Osteocyte (in vitro differentiated cells): ENCODE results near the gene TCEAL9. TPM values are rescaled to one million over a fixed set of nuclear protein-coding genes. Genes with fewer than 3 reads are reported as not detected.

ENCODE experiments used
- DNase-seq: peaks from one replicate; pipeline ENCODE4 v3.0.0; 2021; ENCODE audit warnings: mixed read lengths; ENCODE audit not compliant: unreplicated experiment; ENCODE audit errors: extremely low spot score
- H3K27ac Mint-ChIP-seq: one replicate; pipeline ENCODE4 v1.8.0; 2021; ENCODE audit warnings: mild to moderate bottlenecking, mixed read lengths; ENCODE audit not compliant: unreplicated experiment
- H3K27me3 Mint-ChIP-seq: one replicate; pipeline ENCODE4 v1.8.0; 2021; ENCODE audit warnings: mixed read lengths; ENCODE audit not compliant: unreplicated experiment
- H3K36me3 Mint-ChIP-seq: one replicate; pipeline ENCODE4 v1.8.0; 2021; ENCODE audit warnings: mixed read lengths; ENCODE audit not compliant: unreplicated experiment
- H3K4me1 Mint-ChIP-seq: one replicate; pipeline ENCODE4 v1.8.0; 2021; ENCODE audit warnings: mixed read lengths; ENCODE audit not compliant: unreplicated experiment
- H3K4me3 Mint-ChIP-seq: one replicate; pipeline ENCODE4 v1.8.0; 2021; ENCODE audit warnings: mild to moderate bottlenecking, moderate library complexity, mixed read lengths; ENCODE audit not compliant: unreplicated experiment
- H3K9me3 Mint-ChIP-seq: one replicate; pipeline ENCODE4 v1.8.0; 2021; ENCODE audit warnings: mixed read lengths; ENCODE audit not compliant: unreplicated experiment
- CTCF ChIP-seq: fragments of 200-600 bp; sonication (generic); IDR thresholded peaks from 2 replicates; pipeline ENCODE4 v1.5.0; 2021; ENCODE audit warnings: antibody characterized with exemption, mild to moderate bottlenecking, moderate library complexity
- total RNA-seq: library from RNA; stranded (reverse); gene quantifications from 2 replicates; pipeline ENCODE4 v1.2.1, GENCODE V29; 2021

The TCEAL9 gene
- total RNA-seq, 1 donor from 2014 or later: 90.1 TPM

- H3K27ac Mint-ChIP-seq: peak overlapping the region; percentile 65
- no peaks in the 10 kb centered on the region for H3K27me3 Mint-ChIP-seq
- peaks cover 22% of the 10 kb centered on the region for H3K4me1 Mint-ChIP-seq
- H3K9me3 Mint-ChIP-seq: peaks cover 3% of the 10 kb centered on the region
- no peak for TF ChIP-seq CTCF
- H3K36me3 Mint-ChIP-seq: no peaks in the 10 kb centered on the region
- no peak for DNase-seq
- H3K4me3 Mint-ChIP-seq: no peak overlapping the region
Observed at GRCh38 chrX:103396186-103396585, 39.9 kb downstream of the TCEAL9 start.

- Mint-ChIP-seq H3K9me3 (peaks cover 3% of the 10 kb centered on the region), H3K4me3 (no peak overlapping the region), H3K27ac (peak overlapping the region; percentile 65), H3K4me1 (peaks cover 22% of the 10 kb centered on the region), H3K27me3 (no peaks in the 10 kb centered on the region), H3K36me3 (no peaks in the 10 kb centered on the region)
- no peak for DNase-seq
- TF ChIP-seq CTCF: no peak
Observed at GRCh38 chrX:103396660-103397059, 40.4 kb downstream of the TCEAL9 start.

GRCh38 chrX:103397707-103398106 lies 41.4 kb downstream of the TCEAL9 start:
- Mint-ChIP-seq H3K9me3 (peaks cover 7% of the 10 kb centered on the region), H3K27me3 (no peaks in the 10 kb centered on the region), H3K27ac (peak overlapping the region; percentile 17), H3K4me3 (no peak overlapping the region), H3K4me1 (peaks cover 19% of the 10 kb centered on the region), H3K36me3 (no peaks in the 10 kb centered on the region)
- TF ChIP-seq CTCF: no peak
- DNase-seq: no peak

- H3K4me3 Mint-ChIP-seq: no peak overlapping the region
- peak overlapping the region; percentile 40 for H3K27ac Mint-ChIP-seq
- H3K9me3 Mint-ChIP-seq: peaks cover 7% of the 10 kb centered on the region
- H3K27me3 Mint-ChIP-seq: no peaks in the 10 kb centered on the region
- peaks cover 19% of the 10 kb centered on the region for H3K4me1 Mint-ChIP-seq
- no peak for DNase-seq
- H3K36me3 Mint-ChIP-seq: no peaks in the 10 kb centered on the region
- TF ChIP-seq CTCF: no peak
Observed at GRCh38 chrX:103398421-103398864, 42.1 kb downstream of the TCEAL9 start.

- no peak for TF ChIP-seq CTCF
- peaks cover 7% of the 10 kb centered on the region for H3K9me3 Mint-ChIP-seq
- H3K4me3 Mint-ChIP-seq: no peak overlapping the region
- no peak for DNase-seq
- no peaks in the 10 kb centered on the region for H3K36me3 Mint-ChIP-seq
- no peak overlapping the region for H3K27ac Mint-ChIP-seq
- H3K4me1 Mint-ChIP-seq: peaks cover 27% of the 10 kb centered on the region
- H3K27me3 Mint-ChIP-seq: no peaks in the 10 kb centered on the region
Observed at GRCh38 chrX:103399744-103400143, 43.4 kb downstream of the TCEAL9 start.
